ENCODE results near the gene DCBLD2. TPM values are rescaled to one million over a fixed set of nuclear protein-coding genes. Genes with fewer than 3 reads are reported as not detected.

DCBLD2 gene
- total RNA-seq, 2 donors from 2014 or later, result 26.4 to 151 TPM

- Histone ChIP-seq H3K4me3 (no peak overlapping the region), H3K9me3 (no peaks in the 10 kb centered on the region), H3K4me1 (replicated peaks) (no peaks in the 10 kb centered on the region), H3K27me3 (replicated peaks; ENCODE audit: insufficient read depth) (no peaks in the 10 kb centered on the region), H3K36me3 (no peaks in the 10 kb centered on the region), H3K27ac (no peak overlapping the region)
- 91% methylated on average over 2 of the region's 2 CpGs for WGBS
- TF ChIP-seq POLR2A (IDR thresholded peaks at IDR 0.05), result no peak
- TF ChIP-seq POLR2AphosphoS5 (IDR thresholded peaks at IDR 0.05), result no peak
- TF ChIP-seq CTCF (IDR thresholded peaks at IDR 0.05), result no peak
- no peak for DNase-seq (ENCODE audit: low spot score)
- intact Hi-C loops (cut with DNase I), result no loop called here
Measured at GRCh38 chr3:98921957-98922356, 20.5 kb upstream of the DCBLD2 start.

- no peak for TF ChIP-seq CTCF (IDR thresholded peaks at IDR 0.05)
- no peak for TF ChIP-seq POLR2AphosphoS5 (IDR thresholded peaks at IDR 0.05)
- no peak for TF ChIP-seq POLR2A (IDR thresholded peaks at IDR 0.05)
- no peaks in the 10 kb centered on the region for H3K36me3 ChIP-seq
- WGBS, result 60% methylated on average over 2 of the region's 2 CpGs
- no peak for DNase-seq (ENCODE audit: low spot score)
- intact Hi-C loops (cut with DNase I), result no loop called here
- no peak overlapping the region for H3K4me3 ChIP-seq
- H3K4me1 ChIP-seq (replicated peaks), result no peaks in the 10 kb centered on the region
- H3K27me3 ChIP-seq (replicated peaks; ENCODE audit: insufficient read depth), result no peaks in the 10 kb centered on the region
- H3K27ac ChIP-seq, result no peak overlapping the region
- H3K9me3 ChIP-seq, result no peaks in the 10 kb centered on the region
Measured at GRCh38 chr3:98920166-98920565, 18.7 kb upstream of the DCBLD2 start.

GRCh38 chr3:98918586-98918985 lies 17.1 kb upstream of the DCBLD2 start:
- H3K9me3 ChIP-seq, result no peaks in the 10 kb centered on the region
- H3K27me3 ChIP-seq (replicated peaks; ENCODE audit: insufficient read depth), result no peaks in the 10 kb centered on the region
- H3K27ac ChIP-seq, result no peak overlapping the region
- no peak overlapping the region for H3K4me3 ChIP-seq
- no peaks in the 10 kb centered on the region for H3K36me3 ChIP-seq
- intact Hi-C loops (cut with DNase I), result no loop called here
- TF ChIP-seq CTCF (IDR thresholded peaks at IDR 0.05) (no peak), POLR2A (IDR thresholded peaks at IDR 0.05) (no peak), POLR2AphosphoS5 (IDR thresholded peaks at IDR 0.05) (no peak)
- no peak for DNase-seq (ENCODE audit: low spot score)
- H3K4me1 ChIP-seq (replicated peaks), result no peaks in the 10 kb centered on the region

- TF ChIP-seq POLR2A (IDR thresholded peaks at IDR 0.05) (no peak), CTCF (IDR thresholded peaks at IDR 0.05) (no peak), POLR2AphosphoS5 (IDR thresholded peaks at IDR 0.05) (no peak)
- H3K4me3 ChIP-seq, result no peak overlapping the region
- H3K36me3 ChIP-seq, result no peaks in the 10 kb centered on the region
- intact Hi-C loops (cut with DNase I), result no loop called here
- WGBS, result 91% methylated on average over 1 of the region's 1 CpG
- no peaks in the 10 kb centered on the region for H3K4me1 ChIP-seq (replicated peaks)
- no peaks in the 10 kb centered on the region for H3K27me3 ChIP-seq (replicated peaks; ENCODE audit: insufficient read depth)
- H3K9me3 ChIP-seq, result no peaks in the 10 kb centered on the region
- no peak overlapping the region for H3K27ac ChIP-seq
- no peak for DNase-seq (ENCODE audit: low spot score)
Measured at GRCh38 chr3:98917608-98918007, 16.1 kb upstream of the DCBLD2 start.

GRCh38 chr3:98914210-98915080 lies 12.9 kb upstream of the DCBLD2 start:
- DNase-seq (ENCODE audit: low spot score), result no peak
- TF ChIP-seq CTCF (IDR thresholded peaks at IDR 0.05) (no peak), POLR2AphosphoS5 (IDR thresholded peaks at IDR 0.05) (no peak), POLR2A (IDR thresholded peaks at IDR 0.05) (no peak)
- Histone ChIP-seq H3K9me3 (no peaks in the 10 kb centered on the region), H3K4me1 (replicated peaks) (no peaks in the 10 kb centered on the region), H3K4me3 (no peak overlapping the region), H3K27ac (no peak overlapping the region), H3K27me3 (replicated peaks; ENCODE audit: insufficient read depth) (no peaks in the 10 kb centered on the region), H3K36me3 (no peaks in the 10 kb centered on the region)
- 70% methylated on average over 10 of the region's 10 CpGs for WGBS
- intact Hi-C loops (cut with DNase I), result no loop called here

Measured in prostate gland (tissue), 2 donors.